OCI-LY3 (cell line): ENCODE results near the gene NRXN2.

Experiments used
- H2AFZ ChIP-seq: fragments of 200-600, 300-600 bp; shearing (Covaris generic); 2 replicates; pipeline ENCODE4 v1.6.0; 2014; ENCODE audit warnings: antibody characterized with exemption, low read depth, low read length
- H3K27ac ChIP-seq: fragments of 200-600, 300-600 bp; sonication (generic); 2 replicates; pipeline ENCODE4 v1.5.1; 2014; ENCODE audit warnings: mild to moderate bottlenecking, low read length, moderate library complexity, mixed read lengths
- H3K27me3 ChIP-seq: fragments of 200-600, 300-600 bp; sonication (generic); 2 replicates; pipeline ENCODE4 v1.6.1; 2014; ENCODE audit warnings: low read depth, low read length, mixed read lengths
- H3K36me3 ChIP-seq: fragments of 200-600, 300-600 bp; sonication (generic); replicated peaks from 2 replicates; pipeline ENCODE3; 2014; ENCODE audit warnings: low read depth, low read length, mixed read lengths
- H3K4me1 ChIP-seq: fragments of 300-600, 200-600 bp; sonication (generic); 2 replicates; pipeline ENCODE4 v1.6.1; 2014; ENCODE audit warnings: low read length, mixed read lengths
- H3K4me2 ChIP-seq: fragments of 200-600, 300-600 bp; sonication (generic); 2 replicates; pipeline ENCODE4 v1.6.1; 2014; ENCODE audit warnings: low read length, mixed read lengths
- H3K4me3 ChIP-seq: fragments of 300-600, 200-600 bp; sonication (generic); 2 replicates; pipeline ENCODE4 v1.5.1; 2014; ENCODE audit warnings: antibody characterized with exemption, mild to moderate bottlenecking, low read length, moderate library complexity
- H3K79me2 ChIP-seq: fragments of 300-600, 200-600 bp; shearing (Covaris generic); 2 replicates; pipeline ENCODE4 v1.6.1; 2014; ENCODE audit warnings: mild to moderate bottlenecking, low read length, mixed read lengths
- H3K9ac ChIP-seq: fragments of 300-600, 200-600 bp; shearing (Covaris generic); 2 replicates; pipeline ENCODE4 v1.6.0; 2014; ENCODE audit warnings: mild to moderate bottlenecking, low read length, moderate library complexity
- H3K9me3 ChIP-seq: fragments of 200-600, 300-600 bp; shearing (Covaris generic); 2 replicates; pipeline ENCODE4 v1.6.1; 2014; ENCODE audit warnings: low read length, mixed read lengths; ENCODE audit not compliant: insufficient read depth
- H4K20me1 ChIP-seq: fragments of 200-600, 300-600 bp; sonication (generic); 2 replicates; pipeline ENCODE4 v1.6.1; 2016; ENCODE audit warnings: low read length, mixed read lengths; ENCODE audit not compliant: insufficient read depth
- EZH2phosphoT487 ChIP-seq: fragments of 200-600 bp; shearing (Covaris generic); IDR thresholded peaks from 2 replicates; pipeline ENCODE4 v1.6.1; 2018; ENCODE audit warnings: antibody characterized with exemption, mixed run types, low read depth
- TF ChIP-seq, protein P1 (sequence below): fragments of 200-600, 300-600 bp; sonication (generic); IDR thresholded peaks from 2 replicates; pipeline ENCODE4 v1.5.1; 2014; ENCODE audit warnings: antibody characterized with exemption, low read length, low read depth

Gene NRXN2

DNA sequence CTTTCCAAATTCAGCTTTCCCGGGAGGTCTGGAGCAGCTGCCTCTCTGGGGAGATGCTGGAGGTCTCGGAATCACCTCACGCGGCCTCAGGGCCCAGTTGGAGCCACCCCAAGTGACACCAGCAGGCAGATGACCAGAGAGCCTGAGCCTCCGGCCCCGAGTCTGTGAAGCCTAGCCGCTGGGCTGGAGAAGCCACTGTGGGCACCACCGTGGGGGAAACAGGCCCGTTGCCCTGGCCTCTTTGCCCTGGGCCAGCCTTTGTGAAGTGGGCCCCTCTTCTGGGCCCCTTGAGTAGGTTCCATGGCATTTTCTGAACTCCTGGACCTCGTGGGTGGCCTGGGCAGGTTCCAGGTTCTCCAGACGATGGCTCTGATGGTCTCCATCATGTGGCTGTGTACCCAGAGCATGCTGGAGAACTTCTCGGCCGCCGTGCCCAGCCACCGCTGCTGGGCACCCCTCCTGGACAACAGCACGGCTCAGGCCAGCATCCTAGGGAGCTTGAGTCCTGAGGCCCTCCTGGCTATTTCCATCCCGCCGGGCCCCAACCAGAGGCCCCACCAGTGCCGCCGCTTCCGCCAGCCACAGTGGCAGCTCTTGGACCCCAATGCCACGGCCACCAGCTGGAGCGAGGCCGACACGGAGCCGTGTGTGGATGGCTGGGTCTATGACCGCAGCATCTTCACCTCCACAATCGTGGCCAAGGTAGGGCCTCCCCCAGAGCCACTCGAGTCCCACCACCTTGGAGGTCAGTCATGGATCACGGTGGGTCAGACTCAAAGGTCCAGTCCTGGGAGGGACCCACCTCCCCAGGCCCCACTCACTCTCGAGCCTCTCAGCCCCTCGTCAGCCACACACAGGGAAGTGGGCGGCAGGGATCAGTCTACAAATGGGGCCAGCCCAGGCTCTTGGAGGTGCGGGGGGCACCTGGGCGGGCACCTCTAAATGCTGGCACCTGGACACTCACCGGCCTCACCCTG lies 131.5 kb downstream of the NRXN2 start:
- Histone ChIP-seq H3K4me2 (no peak overlapping the region), H3K27ac (no peak overlapping the region), H3K36me3 (no peaks in the 10 kb centered on the region), H3K27me3 (peaks cover 17% of the 10 kb centered on the region; the same call in 1 of the 2 replicates), H3K79me2 (no peaks in the 10 kb centered on the region), H3K4me1 (peaks cover 3% of the 10 kb centered on the region), H2AFZ (no peak overlapping the region), H3K9me3 (peaks cover 6% of the 10 kb centered on the region; the same call in 1 of the 2 replicates), H4K20me1 (no peaks in the 10 kb centered on the region), H3K9ac (no peak overlapping the region), H3K4me3 (no peak overlapping the region)
- no peak for TF ChIP-seq EZH2phosphoT487
- TF ChIP-seq, protein P1, sequence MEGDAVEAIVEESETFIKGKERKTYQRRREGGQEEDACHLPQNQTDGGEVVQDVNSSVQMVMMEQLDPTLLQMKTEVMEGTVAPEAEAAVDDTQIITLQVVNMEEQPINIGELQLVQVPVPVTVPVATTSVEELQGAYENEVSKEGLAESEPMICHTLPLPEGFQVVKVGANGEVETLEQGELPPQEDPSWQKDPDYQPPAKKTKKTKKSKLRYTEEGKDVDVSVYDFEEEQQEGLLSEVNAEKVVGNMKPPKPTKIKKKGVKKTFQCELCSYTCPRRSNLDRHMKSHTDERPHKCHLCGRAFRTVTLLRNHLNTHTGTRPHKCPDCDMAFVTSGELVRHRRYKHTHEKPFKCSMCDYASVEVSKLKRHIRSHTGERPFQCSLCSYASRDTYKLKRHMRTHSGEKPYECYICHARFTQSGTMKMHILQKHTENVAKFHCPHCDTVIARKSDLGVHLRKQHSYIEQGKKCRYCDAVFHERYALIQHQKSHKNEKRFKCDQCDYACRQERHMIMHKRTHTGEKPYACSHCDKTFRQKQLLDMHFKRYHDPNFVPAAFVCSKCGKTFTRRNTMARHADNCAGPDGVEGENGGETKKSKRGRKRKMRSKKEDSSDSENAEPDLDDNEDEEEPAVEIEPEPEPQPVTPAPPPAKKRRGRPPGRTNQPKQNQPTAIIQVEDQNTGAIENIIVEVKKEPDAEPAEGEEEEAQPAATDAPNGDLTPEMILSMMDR, result no peak

DNA sequence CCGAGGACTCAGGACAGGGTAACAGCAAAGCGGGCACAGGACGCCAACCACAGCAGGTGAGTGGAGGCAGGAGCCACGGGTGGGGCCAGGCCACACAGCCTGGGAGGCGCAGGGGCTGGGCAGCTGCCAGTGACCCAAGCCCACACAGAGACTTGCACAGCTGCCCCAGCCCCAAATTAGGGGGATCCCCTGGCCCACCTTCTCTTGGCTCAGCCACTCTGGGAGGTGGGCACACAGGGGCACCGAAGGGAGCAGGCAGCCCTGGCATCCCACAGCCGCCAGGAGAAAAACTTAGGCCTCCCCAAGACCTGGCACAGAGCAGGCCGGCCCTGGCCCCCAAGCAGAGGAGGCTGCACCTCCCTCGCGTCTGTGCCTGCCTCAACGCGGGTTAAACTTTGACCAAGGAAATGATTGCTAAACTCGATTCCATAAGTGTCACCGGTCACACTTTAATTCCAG lies 132.2 kb downstream of the NRXN2 start, which contains the start of gene SLC22A12:
SLC22A12 (plus strand) TSS at position 458 of the 459 bp plus-strand sequence. CDS start 337 bp downstream, outside the sequence.
- H3K4me2 ChIP-seq, result no peak within 1 kb of the TSS

DNA sequence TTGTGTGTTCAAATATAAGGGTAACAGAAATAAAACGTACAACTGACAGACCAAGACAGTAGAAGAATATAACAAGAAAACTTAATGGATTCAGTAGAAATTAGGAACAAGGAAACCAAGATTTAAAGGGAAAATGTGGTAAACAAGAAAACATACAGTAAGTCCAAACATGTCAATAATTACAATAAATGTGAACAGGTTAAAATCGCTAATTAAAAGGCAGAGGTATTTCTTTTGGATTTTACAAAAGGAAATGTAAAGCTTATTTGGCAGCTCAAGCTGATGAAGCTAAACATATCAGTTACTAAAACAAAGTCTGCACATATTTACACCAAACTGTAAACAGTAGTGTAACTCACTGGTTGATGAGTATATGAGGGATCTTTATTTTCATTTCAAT lies 134.3 kb downstream of the NRXN2 start:
- Histone ChIP-seq H3K9me3 (peaks cover 3% of the 10 kb centered on the region; the same call in 1 of the 2 replicates), H3K36me3 (no peaks in the 10 kb centered on the region), H3K79me2 (no peaks in the 10 kb centered on the region), H3K4me2 (no peak overlapping the region), H3K27ac (no peak overlapping the region), H3K9ac (no peak overlapping the region), H3K4me3 (no peak overlapping the region), H3K4me1 (peaks cover 11% of the 10 kb centered on the region), H3K27me3 (peaks cover 17% of the 10 kb centered on the region; the same call in 1 of the 2 replicates), H4K20me1 (no peaks in the 10 kb centered on the region), H2AFZ (no peak overlapping the region)
- TF ChIP-seq EZH2phosphoT487, result no peak
- TF ChIP-seq, protein P1, result no peak

More for the DNA sequence above, 132.2 kb downstream of the NRXN2 start, which contains the start of gene SLC22A12:
- H3K79me2 ChIP-seq, result no peaks in the 10 kb centered on the region
- no peak within 1 kb of the TSS for H3K9ac ChIP-seq
- TF ChIP-seq, protein P1, result no peak
- TF ChIP-seq EZH2phosphoT487, result no peak
- H4K20me1 ChIP-seq, result no peaks in the 10 kb centered on the region
- H2AFZ ChIP-seq, result no peak within 1 kb of the TSS
- H3K9me3 ChIP-seq, result peaks cover 3% of the 10 kb centered on the region; the same call in 1 of the 2 replicates
- peaks cover 17% of the 10 kb centered on the region; the same call in 1 of the 2 replicates for H3K27me3 ChIP-seq
- no peaks in the 10 kb centered on the region for H3K36me3 ChIP-seq
- no peak within 1 kb of the TSS for H3K4me3 ChIP-seq
- no peak within 1 kb of the TSS for H3K27ac ChIP-seq
- H3K4me1 ChIP-seq, result peaks cover 10% of the 10 kb centered on the region

DNA sequence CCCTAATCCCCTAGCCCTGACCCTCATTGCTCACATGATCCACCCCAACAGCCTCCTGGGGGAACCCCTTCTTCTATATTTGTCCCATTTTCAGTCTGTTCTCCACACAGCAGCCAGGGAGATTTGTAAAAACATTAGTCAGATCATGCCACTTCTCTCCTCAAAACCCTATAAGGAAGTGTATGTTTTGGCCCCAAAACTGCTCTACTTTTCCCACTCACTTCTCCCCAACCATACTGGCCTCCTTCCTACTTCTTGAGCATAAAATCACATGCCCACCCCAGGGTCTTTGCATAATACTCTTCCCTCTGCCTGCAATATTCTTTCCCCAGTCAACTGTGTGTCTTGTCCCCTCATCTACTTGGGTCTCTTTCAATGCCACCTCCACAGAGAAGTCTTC lies 136.6 kb downstream of the NRXN2 start:
- Histone ChIP-seq H4K20me1 (no peaks in the 10 kb centered on the region), H2AFZ (no peak overlapping the region), H3K9me3 (peaks cover 3% of the 10 kb centered on the region; the same call in 1 of the 2 replicates), H3K36me3 (no peaks in the 10 kb centered on the region), H3K9ac (no peak overlapping the region), H3K27ac (peak overlapping the region; percentile 2; the same call in 1 of the 2 replicates), H3K79me2 (no peaks in the 10 kb centered on the region), H3K27me3 (peaks cover 17% of the 10 kb centered on the region; the same call in 1 of the 2 replicates), H3K4me1 (peaks cover 11% of the 10 kb centered on the region), H3K4me2 (peak overlapping the region; percentile 24; the same call in 1 of the 2 replicates), H3K4me3 (no peak overlapping the region)
- TF ChIP-seq EZH2phosphoT487, result no peak
- TF ChIP-seq, protein P1, result no peak
